ENCODE measurements around the gene CNGB1.
A peak's percentile ranks its signal among the peaks of the same experiment; 100 is the strongest.

The CNGB1 gene

DNA sequence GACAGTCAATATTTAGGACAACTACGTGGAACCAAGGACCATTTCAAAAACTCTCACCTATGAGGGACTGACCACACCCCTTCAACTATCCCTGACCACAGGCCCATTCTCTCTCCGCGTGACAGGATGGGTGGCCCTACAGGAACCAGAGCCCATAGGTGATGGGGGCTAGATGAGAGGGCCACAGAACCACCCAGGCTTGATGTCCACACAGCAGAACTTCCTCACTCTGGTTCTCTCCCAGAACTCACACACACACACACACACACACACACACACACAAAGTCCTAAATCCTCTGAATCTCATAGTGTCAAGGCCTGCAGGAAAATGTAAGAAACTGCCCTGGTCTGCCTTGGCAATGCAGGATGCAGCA, 28.1 kb upstream of the CNGB1 start:
- peak overlapping the region; percentile 91 to 97 for H3K4me3 ChIP-seq (ENCODE audit: low read depth in 1 of 2, low read length in 1 of 2)
- H3K9me3 ChIP-seq, result no peaks in the 10 kb centered on the region
- H3K27me3 ChIP-seq, result no peaks in the 10 kb centered on the region
- TF ChIP-seq, protein P1, sequence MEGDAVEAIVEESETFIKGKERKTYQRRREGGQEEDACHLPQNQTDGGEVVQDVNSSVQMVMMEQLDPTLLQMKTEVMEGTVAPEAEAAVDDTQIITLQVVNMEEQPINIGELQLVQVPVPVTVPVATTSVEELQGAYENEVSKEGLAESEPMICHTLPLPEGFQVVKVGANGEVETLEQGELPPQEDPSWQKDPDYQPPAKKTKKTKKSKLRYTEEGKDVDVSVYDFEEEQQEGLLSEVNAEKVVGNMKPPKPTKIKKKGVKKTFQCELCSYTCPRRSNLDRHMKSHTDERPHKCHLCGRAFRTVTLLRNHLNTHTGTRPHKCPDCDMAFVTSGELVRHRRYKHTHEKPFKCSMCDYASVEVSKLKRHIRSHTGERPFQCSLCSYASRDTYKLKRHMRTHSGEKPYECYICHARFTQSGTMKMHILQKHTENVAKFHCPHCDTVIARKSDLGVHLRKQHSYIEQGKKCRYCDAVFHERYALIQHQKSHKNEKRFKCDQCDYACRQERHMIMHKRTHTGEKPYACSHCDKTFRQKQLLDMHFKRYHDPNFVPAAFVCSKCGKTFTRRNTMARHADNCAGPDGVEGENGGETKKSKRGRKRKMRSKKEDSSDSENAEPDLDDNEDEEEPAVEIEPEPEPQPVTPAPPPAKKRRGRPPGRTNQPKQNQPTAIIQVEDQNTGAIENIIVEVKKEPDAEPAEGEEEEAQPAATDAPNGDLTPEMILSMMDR (IDR thresholded peaks at IDR 0.05), result no peak
- H3K4me1 ChIP-seq (ENCODE audit: control insufficient read depth in 1 of 2, insufficient read depth in 1 of 2, low read depth in 1 of 2, low read length in 1 of 2), result peaks cover 65 to 67% of the 10 kb centered on the region in 2 experiments
- H3K27ac ChIP-seq, result peak overlapping the region; percentile 94
- H3K36me3 ChIP-seq, result peaks cover 43% of the 10 kb centered on the region

DNA sequence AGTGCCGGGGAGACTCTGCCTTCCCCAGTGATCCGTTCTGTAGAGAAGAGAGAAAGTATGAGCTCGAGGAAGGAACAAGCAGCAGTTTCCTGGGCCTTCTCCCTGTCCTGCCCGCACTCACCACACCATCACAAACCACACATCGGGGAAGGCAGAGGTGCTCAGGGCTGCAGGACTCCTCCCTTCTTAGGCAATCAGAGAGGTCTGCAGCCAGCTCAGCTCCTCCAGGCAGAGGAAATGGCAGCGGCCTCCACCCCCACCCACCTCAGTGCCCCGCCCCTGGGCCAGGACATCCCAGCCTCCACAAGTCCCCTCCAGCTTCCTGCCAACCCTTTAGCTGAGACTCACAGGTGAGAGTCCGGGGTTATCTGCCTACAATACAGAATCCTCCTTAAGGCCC, 27.6 kb upstream of the CNGB1 start:
- H3K9me3 ChIP-seq, result no peaks in the 10 kb centered on the region
- peak overlapping the region; percentile 91 to 97 for H3K4me3 ChIP-seq (ENCODE audit: low read depth in 1 of 2, low read length in 1 of 2)
- H3K27me3 ChIP-seq, result no peaks in the 10 kb centered on the region
- H3K4me1 ChIP-seq (ENCODE audit: control insufficient read depth in 1 of 2, insufficient read depth in 1 of 2, low read depth in 1 of 2, low read length in 1 of 2), result peaks cover 70 to 72% of the 10 kb centered on the region in 2 experiments
- TF ChIP-seq, protein P1 (IDR thresholded peaks at IDR 0.05), result no peak
- H3K27ac ChIP-seq, result peak overlapping the region; percentile 94
- peaks cover 42% of the 10 kb centered on the region for H3K36me3 ChIP-seq

DNA sequence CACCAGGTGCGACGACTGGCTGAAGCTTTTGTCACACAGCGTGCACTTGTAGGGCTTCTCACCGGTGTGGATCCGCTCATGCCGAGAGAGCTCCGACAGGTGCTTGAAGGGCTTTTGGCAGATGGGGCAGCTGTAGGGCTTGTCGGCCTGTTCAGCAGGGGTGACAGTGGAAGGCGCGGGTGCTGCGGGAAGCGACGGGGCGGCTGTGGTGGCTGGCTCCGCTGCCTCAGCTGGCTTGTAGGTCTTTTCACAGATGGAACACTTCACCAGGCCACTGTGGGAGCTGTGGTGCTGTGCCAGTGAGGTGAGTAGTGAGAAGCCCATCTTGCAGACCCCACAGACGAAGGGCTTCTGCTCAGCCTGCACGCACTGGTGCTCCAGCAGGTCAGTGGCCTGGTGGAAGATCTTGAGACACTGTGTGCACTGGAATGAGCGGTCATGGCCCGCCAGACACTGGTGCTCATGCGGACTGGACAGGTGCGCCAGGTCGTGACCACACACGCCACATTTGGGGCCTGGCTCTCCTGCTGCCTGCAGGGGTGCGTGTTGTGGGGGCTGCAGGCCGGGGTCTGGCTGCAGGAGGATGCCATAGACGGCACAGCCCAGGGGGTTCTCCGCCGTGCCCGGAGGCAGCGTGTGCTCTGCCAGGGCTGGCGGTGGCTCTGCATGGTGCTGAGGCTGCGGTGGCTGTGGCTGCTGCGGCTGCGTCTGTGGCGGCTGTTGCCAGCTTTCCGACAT, 26.8 kb upstream of the CNGB1 start:
- Histone ChIP-seq H3K4me3 (ENCODE audit: low read depth in 1 of 2, low read length in 1 of 2) (peak overlapping the region; percentile 91 to 97), H3K9me3 (no peaks in the 10 kb centered on the region), H3K36me3 (peaks cover 34% of the 10 kb centered on the region), H3K27me3 (no peaks in the 10 kb centered on the region), H3K4me1 (ENCODE audit: control insufficient read depth in 1 of 2, insufficient read depth in 1 of 2, low read depth in 1 of 2, low read length in 1 of 2) (peaks cover 74 to 80% of the 10 kb centered on the region in 2 experiments), H3K27ac (peak overlapping the region; percentile 94)
- TF ChIP-seq, protein P1 (IDR thresholded peaks at IDR 0.05), result no peak

DNA sequence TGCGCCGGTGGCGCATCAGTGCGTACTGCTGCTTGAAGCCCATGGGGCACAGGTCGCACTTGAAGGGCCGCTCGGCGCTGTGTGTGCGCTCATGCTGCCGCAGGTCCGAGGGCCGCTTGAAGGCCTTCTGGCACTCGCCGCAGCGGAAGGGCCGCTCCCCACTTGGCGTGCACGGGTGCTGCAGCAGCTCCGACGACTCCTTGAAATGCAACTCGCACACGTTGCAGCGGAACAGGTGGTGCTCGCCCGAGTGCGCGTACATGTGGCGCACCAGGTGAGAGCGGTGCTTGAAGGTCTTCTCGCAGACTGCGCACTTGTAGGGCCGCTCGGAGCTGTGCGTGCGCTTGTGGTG, 26.2 kb upstream of the CNGB1 start:
- TF ChIP-seq, protein P1 (IDR thresholded peaks at IDR 0.05), result no peak
- peak overlapping the region; percentile 94 for H3K27ac ChIP-seq
- H3K27me3 ChIP-seq, result no peaks in the 10 kb centered on the region
- peaks cover 29% of the 10 kb centered on the region for H3K36me3 ChIP-seq
- peaks cover 69 to 81% of the 10 kb centered on the region in 2 experiments for H3K4me1 ChIP-seq (ENCODE audit: control insufficient read depth in 1 of 2, insufficient read depth in 1 of 2, low read depth in 1 of 2, low read length in 1 of 2)
- peak overlapping the region in 1 of 2 experiments; percentile 97 for H3K4me3 ChIP-seq (ENCODE audit: low read depth in 1 of 2, low read length in 1 of 2)
- no peaks in the 10 kb centered on the region for H3K9me3 ChIP-seq

DNA sequence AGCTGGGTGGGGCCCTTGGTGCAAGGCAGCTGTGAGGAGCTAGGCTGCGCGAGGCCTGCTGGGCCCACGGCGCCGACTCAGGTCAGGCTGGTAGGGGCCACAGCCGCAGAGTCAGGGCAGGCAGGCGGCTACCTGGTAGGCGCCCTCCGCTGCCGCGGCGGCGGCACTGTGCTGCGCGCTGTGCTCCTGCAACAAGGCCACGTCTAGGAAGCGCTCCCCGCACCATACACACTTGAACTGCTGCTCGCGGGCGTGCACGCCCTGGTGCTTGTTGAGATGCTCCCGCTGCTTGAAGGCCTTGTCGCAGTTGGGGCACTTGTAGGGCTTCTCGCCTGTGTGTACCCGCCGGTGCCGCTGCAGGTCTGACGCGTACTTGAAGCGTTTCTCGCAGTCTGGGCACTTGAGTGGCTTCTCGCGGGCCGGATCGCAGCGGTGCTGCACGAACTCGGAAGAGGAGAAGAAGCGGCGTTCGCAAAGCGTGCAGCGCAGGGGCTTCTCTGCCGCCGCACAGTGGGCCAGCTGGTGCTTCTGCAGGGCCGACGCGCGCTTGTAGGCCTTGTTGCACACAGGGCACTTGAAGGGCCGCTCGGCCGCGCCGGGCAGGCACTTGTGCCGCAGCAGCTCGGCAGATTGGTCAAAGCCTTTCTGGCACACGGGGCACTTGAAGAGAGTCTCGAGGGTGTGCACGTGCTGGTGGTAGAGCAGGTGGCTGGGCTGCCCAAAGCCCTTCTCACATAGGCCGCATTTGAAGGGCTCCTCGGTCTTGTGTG, 25.7 kb upstream of the CNGB1 start:
- Histone ChIP-seq H3K4me1 (ENCODE audit: control insufficient read depth in 1 of 2, insufficient read depth in 1 of 2, low read depth in 1 of 2, low read length in 1 of 2) (peaks cover 63 to 76% of the 10 kb centered on the region in 2 experiments), H3K4me3 (ENCODE audit: low read depth in 1 of 2, low read length in 1 of 2) (no peak overlapping the region), H3K36me3 (peaks cover 29% of the 10 kb centered on the region), H3K27me3 (no peaks in the 10 kb centered on the region), H3K9me3 (no peaks in the 10 kb centered on the region), H3K27ac (peak overlapping the region; percentile 94)
- TF ChIP-seq, protein P1 (IDR thresholded peaks at IDR 0.05), result no peak
